Measurements from ENCODE around the gene LRP8. TPM values are rescaled to one million over a fixed set of nuclear protein-coding genes. Genes with fewer than 3 reads are reported as not detected.

Gene LRP8
- total RNA-seq, 1 donor, result 27.6 TPM

GRCh38 chr1:53254011-53254640, 73.7 kb downstream of the LRP8 start:
- peak; percentile 90 for DNase-seq (ENCODE audit: low read depth)
- no peak for TF ChIP-seq CTCF (IDR thresholded peaks at IDR 0.05; ENCODE audit: insufficient read depth, low read depth, low read length)
- H3K4me3 ChIP-seq (ENCODE audit: low read depth, low read length), result no peak overlapping the region

GRCh38 chr1:53250325-53250724, 77.5 kb downstream of the LRP8 start:
- no peak for TF ChIP-seq CTCF (IDR thresholded peaks at IDR 0.05; ENCODE audit: insufficient read depth, low read depth, low read length)
- no peak for DNase-seq (ENCODE audit: low read depth)
- H3K4me3 ChIP-seq (ENCODE audit: low read depth, low read length), result no peak overlapping the region

GRCh38 chr1:53249706-53250105, 78.2 kb downstream of the LRP8 start:
- no peak overlapping the region for H3K4me3 ChIP-seq (ENCODE audit: low read depth, low read length)
- TF ChIP-seq CTCF (IDR thresholded peaks at IDR 0.05; ENCODE audit: insufficient read depth, low read depth, low read length), result no peak
- no peak for DNase-seq (ENCODE audit: low read depth)

- no peak for TF ChIP-seq CTCF (IDR thresholded peaks at IDR 0.05; ENCODE audit: insufficient read depth, low read depth, low read length)
- no peak overlapping the region for H3K4me3 ChIP-seq (ENCODE audit: low read depth, low read length)
- DNase-seq (ENCODE audit: low read depth), result peak; percentile 33
These were observed 81.4 kb downstream of the LRP8 start for GRCh38 chr1:53246261-53247134.

GRCh38 chr1:53244141-53244540, 83.7 kb downstream of the LRP8 start:
- no peak for DNase-seq (ENCODE audit: low read depth)
- H3K4me3 ChIP-seq (ENCODE audit: low read depth, low read length), result no peak overlapping the region
- no peak for TF ChIP-seq CTCF (IDR thresholded peaks at IDR 0.05; ENCODE audit: insufficient read depth, low read depth, low read length)

- H3K4me3 ChIP-seq (ENCODE audit: low read depth, low read length), result no peak overlapping the region
- TF ChIP-seq CTCF (IDR thresholded peaks at IDR 0.05; ENCODE audit: insufficient read depth, low read depth, low read length), result no peak
- DNase-seq (ENCODE audit: low read depth), result no peak
These were observed 85.5 kb downstream of the LRP8 start for GRCh38 chr1:53242381-53242780.
